ENCODE measurements around the gene TRMT2A.

GRCh38 chr22:20127869-20128618 is 11.0 kb upstream of the TRMT2A start:
- TF ChIP-seq POLR2A (IDR thresholded peaks at IDR 0.05; ENCODE audit: low read depth) (no peak), CTCF (IDR thresholded peaks at IDR 0.05) (no peak)

Data from esophagus muscularis mucosa (tissue), 3 donors.